ENCODE results near the gene TENM4. TPM values are rescaled to one million over a fixed set of nuclear protein-coding genes. Genes with fewer than 3 reads are reported as not detected.

Gene TENM4
- total and polyA plus RNA-seq, 2 of the 13 experiments (the other 11 are each of a cell fraction or from before 2014, with no cell fraction given): not detected

- TF ChIP-seq, protein P1, sequence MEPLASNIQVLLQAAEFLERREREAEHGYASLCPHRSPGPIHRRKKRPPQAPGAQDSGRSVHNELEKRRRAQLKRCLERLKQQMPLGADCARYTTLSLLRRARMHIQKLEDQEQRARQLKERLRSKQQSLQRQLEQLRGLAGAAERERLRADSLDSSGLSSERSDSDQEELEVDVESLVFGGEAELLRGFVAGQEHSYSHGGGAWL (CRISPR knock-in tag; IDR thresholded peaks at IDR 0.05): no peak
- TF ChIP-seq, protein P2, sequence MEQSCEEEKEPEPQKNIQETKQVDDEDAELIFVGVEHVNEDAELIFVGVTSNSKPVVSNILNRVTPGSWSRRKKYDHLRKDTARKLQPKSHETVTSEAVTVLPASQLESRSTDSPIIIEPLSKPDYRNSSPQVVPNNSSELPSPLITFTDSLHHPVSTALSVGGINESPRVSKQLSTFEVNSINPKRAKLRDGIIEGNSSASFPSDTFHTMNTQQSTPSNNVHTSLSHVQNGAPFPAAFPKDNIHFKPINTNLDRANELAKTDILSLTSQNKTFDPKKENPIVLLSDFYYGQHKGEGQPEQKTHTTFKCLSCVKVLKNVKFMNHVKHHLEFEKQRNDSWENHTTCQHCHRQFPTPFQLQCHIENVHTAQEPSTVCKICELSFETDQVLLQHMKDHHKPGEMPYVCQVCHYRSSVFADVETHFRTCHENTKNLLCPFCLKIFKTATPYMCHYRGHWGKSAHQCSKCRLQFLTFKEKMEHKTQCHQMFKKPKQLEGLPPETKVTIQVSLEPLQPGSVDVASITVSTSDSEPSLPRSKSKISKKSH (CRISPR knock-in tag; IDR thresholded peaks at IDR 0.05; ENCODE audit: borderline replicate concordance): no peak
- TF ChIP-seq HIVEP1 (CRISPR knock-in tag; IDR thresholded peaks at IDR 0.05): no peak
These were observed 511.0 kb downstream of the TENM4 start (continued) for GRCh38 chr11:78929906-78930220.

GRCh38 chr11:78929207-78929905 lies 511.5 kb downstream of the TENM4 start:
- no peak for FAIRE-seq
- Histone ChIP-seq H3K9ac (ENCODE audit: insufficient read depth, low read depth, low read length) (no peak overlapping the region), H3K4me1 (ENCODE audit: insufficient read depth, low read length) (no peaks in the 10 kb centered on the region), H3K9me3 (ENCODE audit: low read length) (no peaks in the 10 kb centered on the region), H3K36me3 (replicated peaks in 1 of 2; ENCODE audit: control insufficient read depth in 1 of 2, insufficient read depth in 2 of 2, low read length in 2 of 2) (no peaks in the 10 kb centered on the region), H3K27ac (ENCODE audit: extremely low read length, insufficient read depth, low read length) (no peak overlapping the region), H4K20me1 (ENCODE audit: insufficient read depth, low read length) (no peaks in the 10 kb centered on the region), H3K79me2 (ENCODE audit: insufficient read depth, low read length) (no peaks in the 10 kb centered on the region), H3K4me3 (replicated peaks in 1 of 3; ENCODE audit: insufficient read depth in 1 of 3, low read depth in 2 of 3, low read length in 3 of 3) (no peak overlapping the region), H3K4me2 (ENCODE audit: low read depth, low read length) (no peak overlapping the region), H2AFZ (ENCODE audit: low read length) (no peak overlapping the region), H3K27me3 (ENCODE audit: control insufficient read depth in 1 of 2, insufficient read depth in 2 of 2, low read length in 2 of 2) (peaks cover 0 to 10% of the 10 kb centered on the region in 2 experiments; a peak in 2 of 5 replicates)
- TF ChIP-seq SP2 (CRISPR knock-in tag; IDR thresholded peaks at IDR 0.05) (no peak), ZNF446 (CRISPR knock-in tag; IDR thresholded peaks at IDR 0.05) (no peak), ERF (CRISPR knock-in tag; IDR thresholded peaks at IDR 0.05) (no peak), FOXP4 (CRISPR knock-in tag; IDR thresholded peaks at IDR 0.05) (no peak), ZNF142 (CRISPR knock-in tag; IDR thresholded peaks at IDR 0.05) (no peak), ZNF484 (CRISPR knock-in tag; IDR thresholded peaks at IDR 0.05; ENCODE audit: borderline replicate concordance, low read depth) (no peak), ATF7-NPFF (CRISPR knock-in tag; IDR thresholded peaks at IDR 0.05; ENCODE audit: low read depth) (no peak), CBFB (CRISPR knock-in tag; IDR thresholded peaks at IDR 0.05) (no peak), JUN (CRISPR knock-in tag; IDR thresholded peaks at IDR 0.05) (no peak), RFXAP (CRISPR knock-in tag; IDR thresholded peaks at IDR 0.05; ENCODE audit: borderline replicate concordance) (no peak)
- ChIA-PET CTCF (ENCODE audit: low intra/inter-chr PET ratio, low total read pairs) (no interaction called here), POLR2A (no interaction called here)
- in situ Hi-C loops (cut with HindIII; ENCODE audit: extremely low pct_ligation_motif_present, low pct_unique_long_range_greater_than_20kb) (no loop called here), intact Hi-C loops (cut with micrococcal nuclease; ENCODE audit: unreplicated experiment) (no loop called here)
- BruUV-seq (replicated peaks): no TSS peak
- no peak for ATAC-seq
- DNase-seq (ENCODE audit: low spot score): no peak
- 48% methylated on average over 5 of the region's 5 CpGs for WGBS (ENCODE audit: low lambda C conversion rate)

Measured in HepG2 (cell line).